OCI-LY3 (cell line): Measurements from ENCODE around the gene PTPRN.

Experiments used
- EZH2phosphoT487 ChIP-seq: fragments of 200-600 bp; shearing (Covaris generic); IDR thresholded peaks from 2 replicates; pipeline ENCODE4 v1.6.1; 2018; ENCODE audit warnings: antibody characterized with exemption, mixed run types, low read depth
- TF ChIP-seq, protein P1 (sequence below): fragments of 200-600, 300-600 bp; sonication (generic); IDR thresholded peaks from 2 replicates; pipeline ENCODE4 v1.5.1; 2014; ENCODE audit warnings: antibody characterized with exemption, low read length, low read depth

DNA sequence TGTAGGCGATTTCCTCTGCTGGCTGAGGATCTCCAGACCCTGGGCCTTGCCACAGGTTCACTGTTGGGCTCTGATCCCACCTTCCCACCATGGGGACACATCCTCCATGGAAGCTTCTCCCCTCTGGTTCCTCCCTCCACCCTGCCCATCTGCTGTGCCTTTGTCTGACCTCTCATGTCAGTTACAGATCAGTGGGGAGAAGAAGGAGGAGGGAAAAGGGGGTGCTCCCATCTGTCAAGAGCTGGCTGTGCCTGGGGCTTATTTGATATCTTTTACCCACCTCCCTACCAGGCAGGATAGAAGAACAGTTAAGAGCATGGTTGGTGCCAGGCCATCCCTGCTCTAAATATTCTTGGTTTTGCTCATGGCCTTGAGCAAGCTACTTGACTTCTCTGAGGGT is 42.3 kb downstream of the PTPRN start:
- TF ChIP-seq, protein P1, sequence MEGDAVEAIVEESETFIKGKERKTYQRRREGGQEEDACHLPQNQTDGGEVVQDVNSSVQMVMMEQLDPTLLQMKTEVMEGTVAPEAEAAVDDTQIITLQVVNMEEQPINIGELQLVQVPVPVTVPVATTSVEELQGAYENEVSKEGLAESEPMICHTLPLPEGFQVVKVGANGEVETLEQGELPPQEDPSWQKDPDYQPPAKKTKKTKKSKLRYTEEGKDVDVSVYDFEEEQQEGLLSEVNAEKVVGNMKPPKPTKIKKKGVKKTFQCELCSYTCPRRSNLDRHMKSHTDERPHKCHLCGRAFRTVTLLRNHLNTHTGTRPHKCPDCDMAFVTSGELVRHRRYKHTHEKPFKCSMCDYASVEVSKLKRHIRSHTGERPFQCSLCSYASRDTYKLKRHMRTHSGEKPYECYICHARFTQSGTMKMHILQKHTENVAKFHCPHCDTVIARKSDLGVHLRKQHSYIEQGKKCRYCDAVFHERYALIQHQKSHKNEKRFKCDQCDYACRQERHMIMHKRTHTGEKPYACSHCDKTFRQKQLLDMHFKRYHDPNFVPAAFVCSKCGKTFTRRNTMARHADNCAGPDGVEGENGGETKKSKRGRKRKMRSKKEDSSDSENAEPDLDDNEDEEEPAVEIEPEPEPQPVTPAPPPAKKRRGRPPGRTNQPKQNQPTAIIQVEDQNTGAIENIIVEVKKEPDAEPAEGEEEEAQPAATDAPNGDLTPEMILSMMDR, result no peak
- TF ChIP-seq EZH2phosphoT487, result no peak
